Activated CD4-positive, CD25-positive, alpha-beta regulatory T cell treated with anti-CD3 and anti-CD28 coated beads, Interleukin-2, amount 50 U/mL, for 24 hours (primary cell): ENCODE results near the gene CERT1.

Experiments used
- ATAC-seq, 2 donors: fragments of 150-1000 bp; cut with Tn5 transposase; one replicate each; pipeline ENCODE4 v1.10.0; 2021; ENCODE audit warnings: mild to moderate bottlenecking in 1 of 2, moderate library complexity in 1 of 2

CERT1 gene

GRCh38 chr5:75469017-75469416, 42.4 kb downstream of the CERT1 start:
- no peak for ATAC-seq

- ATAC-seq = no peak
Measured at GRCh38 chr5:75468593-75468992, 42.8 kb downstream of the CERT1 start.

GRCh38 chr5:75466006-75466716, 45.3 kb downstream of the CERT1 start:
- no peak for ATAC-seq

- ATAC-seq = no peak
Measured at GRCh38 chr5:75465480-75465879, 45.9 kb downstream of the CERT1 start.

- ATAC-seq = no peak
Measured at GRCh38 chr5:75463726-75464125, 47.7 kb downstream of the CERT1 start.

- peak; percentile 71 to 81 for ATAC-seq
Measured at GRCh38 chr5:75461679-75462078, 49.8 kb downstream of the CERT1 start.

- ATAC-seq = no peak
Measured at GRCh38 chr5:75460942-75461610, 50.4 kb downstream of the CERT1 start.

- ATAC-seq = no peak
Measured at GRCh38 chr5:75460532-75460931, 50.9 kb downstream of the CERT1 start.

GRCh38 chr5:75457691-75458090, 53.7 kb downstream of the CERT1 start:
- ATAC-seq = no peak

GRCh38 chr5:75457161-75457560, 54.3 kb downstream of the CERT1 start:
- ATAC-seq = no peak

GRCh38 chr5:75450069-75450468, 61.4 kb downstream of the CERT1 start:
- ATAC-seq = no peak

GRCh38 chr5:75446068-75446467, 65.4 kb downstream of the CERT1 start:
- ATAC-seq = no peak

- ATAC-seq = no peak
Measured at GRCh38 chr5:75441560-75441959, 69.9 kb downstream of the CERT1 start.

GRCh38 chr5:75439276-75439675, 72.2 kb downstream of the CERT1 start:
- no peak for ATAC-seq

GRCh38 chr5:75438722-75439121, 72.7 kb downstream of the CERT1 start:
- ATAC-seq = no peak

GRCh38 chr5:75435096-75435495, 76.3 kb downstream of the CERT1 start:
- no peak for ATAC-seq

GRCh38 chr5:75433814-75434506, 77.5 kb downstream of the CERT1 start:
- peak in 1 of 2 donors; percentile 33 for ATAC-seq

GRCh38 chr5:75414241-75414640, 97.2 kb downstream of the CERT1 start:
- ATAC-seq = no peak

- no peak for ATAC-seq
Measured at GRCh38 chr5:75412111-75412990, 99.1 kb downstream of the CERT1 start.

GRCh38 chr5:75405296-75405695, 106.1 kb downstream of the CERT1 start:
- no peak for ATAC-seq

GRCh38 chr5:75395277-75395676, 116.2 kb downstream of the CERT1 start:
- no peak for ATAC-seq

- peak; percentile 76 to 85 for ATAC-seq
Measured at GRCh38 chr5:75389430-75389829, 122.0 kb downstream of the CERT1 start.

GRCh38 chr5:75387806-75388205, 123.6 kb downstream of the CERT1 start:
- ATAC-seq = no peak
